Activated CD4-positive, alpha-beta T cell treated with anti-CD3 and anti-CD28 coated beads, Interleukin-2, amount 50 U/mL, for 1 hour (primary cell): ENCODE measurements around the gene MYT1.
"Not testable (repeated sequence)": the region's sequence is repeated elsewhere in the genome, so short reads cannot be mapped to it uniquely, and the experiment has no call there.

Experiments used
- DNase-seq: peaks from one replicate; pipeline ENCODE4 v3.0.0-alpha.2; 2020

Gene MYT1

DNA sequence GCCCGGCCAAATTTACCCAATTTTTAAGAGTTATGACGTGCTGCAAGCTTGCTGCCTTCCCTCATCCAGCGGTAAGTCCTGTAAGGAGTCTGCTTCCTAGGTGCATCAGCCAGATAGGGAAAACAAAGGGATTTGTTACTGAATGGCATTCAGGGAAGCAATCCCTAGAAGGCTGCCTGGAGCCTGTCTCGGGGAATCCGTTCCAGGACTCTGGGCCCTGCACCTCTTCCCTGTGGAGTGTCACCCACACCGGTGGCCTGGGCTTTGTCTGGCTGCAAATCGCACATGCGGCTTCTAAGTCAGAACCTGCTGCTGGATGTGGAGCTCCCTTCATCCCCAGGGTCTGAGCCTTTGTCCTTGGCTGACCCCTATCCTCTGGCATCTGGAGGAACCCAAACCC lies 7.0 kb downstream of the MYT1 start:
- DNase-seq, result no peak

GRCh38 chr20:64173116-64173515 lies 8.9 kb downstream of the MYT1 start:
- no peak for DNase-seq

DNA sequence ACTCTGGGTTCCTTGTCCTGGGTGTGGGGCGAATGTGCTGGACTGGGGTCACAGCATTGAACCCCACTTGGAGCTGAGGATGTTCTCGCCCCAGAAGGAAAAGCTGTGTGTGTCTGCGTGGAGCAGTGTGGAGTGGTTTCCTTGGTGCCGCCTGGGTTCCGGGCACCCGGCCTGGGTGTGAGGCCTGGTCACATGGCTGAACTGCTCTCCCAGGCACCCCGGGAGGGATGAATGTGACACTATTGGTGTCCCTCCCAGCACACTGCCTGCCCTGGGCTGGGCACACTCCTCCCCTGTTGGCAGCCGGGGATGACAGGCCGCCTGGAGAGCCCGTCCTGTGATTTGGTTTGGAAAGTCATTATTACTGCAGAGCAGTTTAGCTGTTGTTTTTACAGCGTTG lies 12.3 kb downstream of the MYT1 start:
- no peak for DNase-seq

DNA sequence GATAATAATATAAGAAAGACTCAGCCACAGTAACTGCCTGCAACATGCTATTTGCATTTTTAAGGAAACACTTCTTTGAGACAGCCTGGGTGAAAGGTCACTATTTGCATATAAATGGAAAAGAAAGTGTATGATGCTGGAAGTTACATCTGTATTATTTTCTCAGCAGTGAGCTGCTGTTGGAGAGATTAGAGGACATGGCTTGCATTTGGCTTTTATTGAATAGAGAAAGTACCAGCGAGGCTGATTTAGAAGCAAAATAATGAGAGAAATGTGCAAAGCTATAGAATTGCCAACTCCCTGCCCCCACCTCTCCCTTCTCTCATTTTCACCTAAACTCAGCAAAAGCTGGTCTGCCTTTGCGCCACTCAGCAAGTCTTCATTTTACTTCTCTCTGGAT lies 12.7 kb downstream of the MYT1 start:
- DNase-seq, result no peak

DNA sequence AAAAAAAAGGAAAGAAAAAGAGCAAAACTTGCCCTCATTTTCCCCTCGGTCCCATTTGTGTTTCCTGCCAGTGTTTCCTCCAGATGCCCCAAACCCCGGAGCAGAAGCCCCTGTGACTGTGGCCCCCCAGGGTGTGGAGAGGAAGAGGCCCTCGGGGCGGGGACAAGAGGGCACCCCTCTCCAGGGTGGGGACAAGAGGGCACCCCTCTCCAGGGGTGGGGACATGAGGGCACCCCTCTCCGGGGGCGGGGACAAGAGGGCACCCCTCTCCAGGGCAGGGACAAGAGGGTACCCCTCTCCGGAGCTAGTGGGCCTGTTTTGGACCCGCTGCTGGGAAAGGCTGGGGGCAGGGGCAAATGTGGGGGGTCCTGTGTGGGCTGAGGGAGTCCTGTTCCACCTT lies 13.1 kb downstream of the MYT1 start:
- no peak for DNase-seq

- no peak for DNase-seq
Measured at GRCh38 chr20:64177787-64178186, 13.5 kb downstream of the MYT1 start.

DNA sequence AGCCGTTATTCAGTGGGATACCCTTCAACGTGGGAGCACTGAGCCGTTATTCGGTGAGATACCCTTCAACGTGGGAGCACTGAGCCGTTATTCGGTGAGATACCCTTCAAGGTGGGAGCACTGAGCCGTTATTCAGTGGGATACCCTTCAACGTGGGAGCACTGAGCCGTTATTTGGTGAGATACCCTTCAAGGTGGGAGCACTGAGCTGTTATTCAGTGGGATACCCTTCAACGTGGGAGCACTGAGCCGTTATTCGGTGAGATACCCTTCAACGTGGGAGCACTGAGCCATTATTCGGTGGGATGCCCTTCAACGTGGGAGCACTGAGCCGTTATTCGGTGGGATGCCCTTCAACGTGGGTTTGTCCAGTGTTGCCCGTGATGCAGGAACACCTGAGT lies 14.7 kb downstream of the MYT1 start:
- not testable (repeated sequence) for DNase-seq

- DNase-seq, result no peak
Measured at GRCh38 chr20:64179805-64180204, 15.6 kb downstream of the MYT1 start.

DNA sequence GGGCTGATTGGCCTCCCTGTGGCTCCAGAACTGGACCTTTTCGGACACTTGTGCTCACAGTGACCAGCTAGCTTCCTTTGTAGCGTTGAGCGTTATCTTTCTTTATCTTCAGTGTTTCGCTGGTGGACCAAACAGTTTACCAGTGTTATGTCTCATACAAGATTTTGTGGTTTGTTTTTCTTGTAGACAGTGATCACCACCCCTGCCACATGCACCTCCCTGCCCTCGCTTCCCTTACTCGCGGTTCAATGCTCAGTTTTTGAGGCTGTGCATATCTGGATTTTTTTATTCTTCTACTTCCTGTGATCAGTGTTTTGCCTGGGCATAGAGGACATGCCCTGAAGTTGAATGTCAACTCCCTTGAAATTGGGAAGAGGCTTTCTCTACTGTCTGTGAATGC lies 16.4 kb downstream of the MYT1 start:
- DNase-seq, result no peak

DNA sequence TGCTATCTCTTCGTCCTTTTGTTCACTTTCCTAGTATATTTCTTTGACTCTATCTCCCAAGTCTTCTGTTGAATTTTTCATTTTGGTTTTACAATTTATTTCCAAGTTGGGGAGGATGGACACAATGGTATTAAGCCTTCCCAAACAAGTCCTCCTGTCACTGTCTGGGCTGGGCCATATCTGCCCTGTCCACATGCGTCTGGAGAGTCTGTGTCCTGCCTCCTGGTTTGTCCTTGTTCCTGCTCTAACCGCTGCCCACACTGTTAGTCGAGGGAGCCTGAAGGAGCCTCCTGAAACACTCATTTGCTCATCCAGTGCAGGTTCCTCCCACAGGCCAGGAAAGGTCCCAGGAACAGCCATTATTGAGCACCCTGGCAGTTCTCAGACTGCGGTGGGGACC lies 17.1 kb downstream of the MYT1 start:
- DNase-seq, result no peak

DNA sequence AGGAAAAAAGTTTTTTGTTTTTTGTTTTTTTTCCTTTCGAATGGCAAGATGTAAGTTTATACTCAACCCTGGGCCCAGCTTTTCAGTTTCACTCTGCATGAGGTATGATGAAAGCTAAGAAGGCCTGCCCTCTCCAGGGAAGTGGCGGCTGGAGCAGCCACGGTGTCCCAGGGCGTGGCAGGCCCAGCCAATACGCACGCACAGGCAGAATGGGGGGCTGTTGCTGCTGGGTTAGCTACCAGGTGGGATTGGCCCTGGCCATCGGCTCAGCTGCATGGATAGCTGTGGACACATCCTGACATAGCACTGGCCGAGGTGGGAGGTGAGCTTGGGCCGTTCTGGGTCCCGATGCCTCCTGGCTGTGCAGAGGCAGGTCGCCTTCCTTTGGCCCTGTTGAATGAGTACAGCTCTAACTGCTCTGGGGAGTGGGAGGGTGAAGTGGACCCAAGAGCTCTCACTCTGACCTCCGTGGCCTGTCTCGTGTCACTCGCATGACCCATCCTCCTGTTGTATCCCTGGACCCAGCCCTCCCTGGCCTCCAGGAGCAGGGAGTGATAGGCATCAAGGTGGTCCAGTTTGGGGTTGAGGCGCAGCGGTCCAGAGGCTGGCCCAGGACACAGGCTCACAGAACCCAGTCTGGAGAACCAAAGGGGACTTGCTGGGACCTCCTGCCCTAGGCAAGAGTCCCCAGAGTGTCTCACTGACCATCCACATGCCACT lies 18.1 kb downstream of the MYT1 start:
- no peak for DNase-seq

DNA sequence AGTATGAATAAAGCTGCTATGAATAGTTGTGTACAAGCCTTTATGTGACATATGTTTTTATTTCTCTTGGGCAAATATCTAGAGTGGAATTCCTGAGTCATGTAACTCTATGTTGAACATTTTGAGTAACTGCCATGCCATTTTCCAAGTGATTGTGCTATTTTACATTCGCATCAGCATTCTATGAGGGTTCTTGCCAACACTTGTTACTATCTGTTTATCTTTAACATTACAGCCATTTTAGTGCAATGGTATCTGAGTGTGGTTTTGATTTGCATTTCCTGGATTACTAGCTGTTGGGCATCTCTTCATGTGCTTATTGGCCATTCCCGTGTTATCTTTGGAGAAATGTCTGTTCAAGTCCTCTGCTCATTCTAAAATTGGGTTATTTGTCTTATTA lies 19.1 kb downstream of the MYT1 start:
- no peak for DNase-seq

DNA sequence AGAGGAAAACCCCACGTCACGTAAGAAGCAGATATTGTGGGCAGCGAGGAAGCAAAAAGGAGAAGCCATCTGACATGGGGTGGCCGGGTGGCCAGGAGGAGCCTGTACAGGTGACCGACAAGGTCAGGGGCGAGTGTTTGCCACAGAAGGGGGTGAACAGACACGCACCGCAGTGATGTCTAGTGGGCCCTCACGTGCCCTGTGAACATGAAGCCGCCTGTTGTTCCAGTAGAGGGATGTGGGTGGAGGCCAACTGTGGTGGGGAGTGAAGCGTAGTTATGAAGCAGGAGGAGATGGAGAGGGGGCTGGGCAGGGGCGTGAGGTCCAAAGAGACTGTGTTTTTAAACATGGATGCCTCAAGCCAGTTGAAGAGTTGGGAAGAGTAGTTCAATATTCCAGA lies 20.5 kb downstream of the MYT1 start:
- DNase-seq, result no peak

- no peak for DNase-seq
Measured at GRCh38 chr20:64185276-64185900, 21.1 kb downstream of the MYT1 start.

- DNase-seq, result no peak
Measured at GRCh38 chr20:64186071-64186598, 21.9 kb downstream of the MYT1 start.

DNA sequence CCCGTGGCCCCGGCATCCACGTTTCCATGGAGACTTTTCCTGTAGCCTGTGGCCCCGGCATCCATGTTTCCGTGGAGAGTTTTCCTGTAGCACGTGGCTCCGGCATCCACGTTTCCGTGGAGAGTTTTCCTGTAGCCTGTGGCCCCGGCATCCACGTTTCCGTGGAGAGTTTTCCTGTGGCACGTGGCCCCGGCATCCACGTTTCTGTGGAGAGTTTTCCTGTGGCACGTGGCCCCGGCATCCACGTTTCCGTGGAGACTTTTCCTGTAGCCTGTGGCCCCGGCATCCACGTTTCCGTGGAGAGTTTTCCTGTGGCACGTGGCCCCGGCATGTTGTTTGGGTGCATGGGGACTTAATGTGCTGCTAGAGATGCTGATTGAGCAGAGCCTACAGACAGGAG lies 23.0 kb downstream of the MYT1 start:
- not testable (repeated sequence) for DNase-seq

- DNase-seq, result no peak
Measured at GRCh38 chr20:64188091-64188490, 23.8 kb downstream of the MYT1 start.

DNA sequence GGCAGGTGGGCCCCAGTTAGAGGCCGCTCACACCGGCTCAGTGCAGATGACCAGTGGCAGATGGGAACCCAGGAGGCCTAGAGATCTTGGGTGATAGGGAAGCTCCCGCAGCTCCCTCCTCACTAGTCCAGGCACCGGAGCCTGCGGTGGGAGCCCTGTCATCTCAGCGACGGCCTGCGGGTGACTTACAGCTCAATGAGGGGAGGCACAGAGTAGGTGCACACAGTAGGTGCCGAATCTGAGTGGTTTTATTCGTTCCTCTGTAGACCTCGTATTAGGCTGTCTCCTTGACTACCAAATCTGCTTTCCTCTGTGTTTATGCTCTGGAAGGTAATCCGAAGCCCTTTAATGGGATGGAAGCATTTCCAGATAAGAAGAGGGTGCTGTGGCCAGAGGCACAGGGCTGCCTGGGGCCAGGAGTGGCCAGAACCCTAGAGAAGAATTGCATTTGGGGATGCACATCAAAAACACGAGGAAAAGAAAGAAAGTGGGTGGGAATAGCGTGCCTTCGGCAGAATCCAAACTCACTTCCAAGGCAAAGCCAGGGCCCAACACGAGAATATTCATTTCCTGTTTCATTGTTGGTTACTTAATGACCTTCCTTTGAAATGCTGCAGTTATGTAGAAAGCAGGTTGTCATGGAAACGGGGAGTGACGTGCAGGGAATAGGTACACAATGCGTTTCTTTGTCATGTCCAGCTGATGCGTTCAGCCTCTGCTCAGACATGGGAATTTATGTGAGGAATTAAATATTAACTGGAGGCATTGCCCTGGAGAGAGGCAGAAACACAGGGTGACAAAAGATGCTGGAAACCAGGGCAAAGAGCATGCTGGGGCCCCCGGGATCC lies 24.7 kb downstream of the MYT1 start:
- no peak for DNase-seq

DNA sequence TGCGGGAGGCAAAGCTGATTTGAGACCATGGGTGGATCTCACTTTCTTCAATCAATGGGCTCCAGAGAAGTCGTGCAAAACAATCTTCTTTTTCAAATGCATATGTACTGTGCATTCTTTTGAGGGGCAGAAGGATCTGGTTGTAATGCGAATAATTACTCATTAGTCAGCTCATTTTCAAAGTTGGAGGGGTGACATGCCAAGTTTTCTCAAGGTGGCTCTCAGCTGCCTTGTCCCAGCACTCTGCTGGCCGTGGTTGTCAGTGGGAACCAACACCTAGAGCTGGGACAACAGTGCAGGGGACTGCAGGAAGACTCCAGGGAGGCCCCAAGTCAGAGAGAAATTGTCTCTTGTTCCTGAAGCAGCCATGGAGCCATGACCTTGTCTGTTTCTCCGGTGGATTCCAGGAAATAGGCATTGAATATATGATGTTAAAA lies 25.3 kb downstream of the MYT1 start:
- DNase-seq, result no peak

GRCh38 chr20:64189986-64190385 lies 25.7 kb downstream of the MYT1 start:
- no peak for DNase-seq

DNA sequence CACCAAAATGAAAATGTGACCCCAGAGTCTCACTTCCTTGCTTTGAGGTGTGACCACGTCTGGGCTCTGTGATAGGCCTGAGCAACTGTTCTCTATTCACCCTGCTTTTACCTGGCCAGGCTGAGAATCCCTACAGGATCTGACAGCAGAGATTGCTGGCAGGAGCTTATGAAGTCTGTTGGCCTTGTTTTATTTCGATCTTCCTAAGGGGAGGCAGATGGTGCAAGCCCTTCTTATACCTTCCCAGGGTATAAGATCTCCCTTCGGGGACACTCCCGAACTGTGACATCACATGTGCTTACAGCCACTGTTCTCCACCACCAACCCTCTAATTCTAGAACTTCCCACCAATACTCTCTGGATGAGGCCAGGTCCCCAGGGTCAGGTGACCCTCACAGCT lies 26.8 kb downstream of the MYT1 start:
- no peak for DNase-seq

DNA sequence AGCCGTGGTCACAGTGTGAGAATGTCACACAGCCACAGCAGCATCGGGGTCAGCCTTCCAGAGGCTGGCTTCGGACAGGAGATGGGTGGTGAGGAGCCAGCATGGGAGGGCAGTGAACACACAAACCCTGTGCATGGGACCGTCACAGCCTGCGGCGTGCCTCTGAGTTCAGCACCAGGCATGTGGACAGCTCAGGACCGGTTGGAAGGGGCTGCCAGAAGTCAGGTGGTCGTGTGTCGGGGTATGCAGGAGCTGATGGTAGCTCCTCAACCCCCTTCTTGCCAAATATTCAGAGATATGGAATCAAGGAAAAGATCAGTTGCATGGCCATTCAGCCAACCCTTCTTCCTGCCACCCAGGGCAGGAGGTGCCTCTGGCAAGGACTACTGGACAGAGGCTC lies 28.2 kb downstream of the MYT1 start:
- DNase-seq, result no peak

GRCh38 chr20:64193058-64193457 lies 28.8 kb downstream of the MYT1 start:
- DNase-seq, result no peak

DNA sequence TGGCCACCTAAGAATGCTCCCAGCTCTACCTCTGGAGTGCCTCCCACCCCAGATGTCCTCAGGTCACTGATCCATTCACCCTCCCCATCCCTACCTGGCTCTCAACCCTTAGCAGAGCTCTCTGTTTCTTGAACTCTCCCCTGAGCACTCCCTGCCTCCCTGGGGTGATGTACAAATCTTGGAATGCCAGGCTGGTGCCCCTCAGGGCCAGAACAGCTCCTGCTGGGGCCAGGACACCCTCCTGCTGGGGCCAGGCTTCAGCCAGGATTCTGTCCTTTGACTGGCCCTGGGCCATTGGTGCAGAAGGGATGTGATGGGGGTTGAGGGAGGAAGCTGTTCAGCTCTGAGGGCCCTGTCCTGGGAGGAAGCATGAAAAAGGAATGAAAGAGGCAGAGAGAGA lies 30.0 kb downstream of the MYT1 start:
- no peak for DNase-seq
